ENCODE results near the gene DYNC1I2. TPM values are rescaled to one million over a fixed set of nuclear protein-coding genes. Genes with fewer than 3 reads are reported as not detected.
"Not testable (repeated sequence)": the region's sequence is repeated elsewhere in the genome, so short reads cannot be mapped to it uniquely, and the experiment has no call there.

The DYNC1I2 gene
- total RNA-seq, 1 donor from 2014 or later: 118 TPM

- no peaks in the 10 kb centered on the region for H3K27me3 Mint-ChIP-seq (ENCODE audit: unreplicated experiment)
- H3K36me3 Mint-ChIP-seq (ENCODE audit: unreplicated experiment): peaks cover 56% of the 10 kb centered on the region
- H3K9me3 Mint-ChIP-seq (ENCODE audit: unreplicated experiment): no peaks in the 10 kb centered on the region
- no peak for DNase-seq (ENCODE audit: extremely low spot score, unreplicated experiment)
- no peak overlapping the region for H3K4me3 Mint-ChIP-seq (ENCODE audit: unreplicated experiment)
- H3K4me1 Mint-ChIP-seq (ENCODE audit: unreplicated experiment): peaks cover 4% of the 10 kb centered on the region
- H3K27ac Mint-ChIP-seq (ENCODE audit: unreplicated experiment): no peak overlapping the region
- no peak for TF ChIP-seq CTCF (IDR thresholded peaks at IDR 0.05)
Observed at GRCh38 chr2:171763602-171764001, 76.3 kb downstream of the DYNC1I2 start.

- peaks cover 28% of the 10 kb centered on the region for H3K36me3 Mint-ChIP-seq (ENCODE audit: unreplicated experiment)
- peaks cover 12% of the 10 kb centered on the region for H3K9me3 Mint-ChIP-seq (ENCODE audit: unreplicated experiment)
- H3K4me3 Mint-ChIP-seq (ENCODE audit: unreplicated experiment): no peak overlapping the region
- no peaks in the 10 kb centered on the region for H3K27me3 Mint-ChIP-seq (ENCODE audit: unreplicated experiment)
- no peaks in the 10 kb centered on the region for H3K4me1 Mint-ChIP-seq (ENCODE audit: unreplicated experiment)
- H3K27ac Mint-ChIP-seq (ENCODE audit: unreplicated experiment): no peak overlapping the region
- no peak for TF ChIP-seq CTCF (IDR thresholded peaks at IDR 0.05)
- no peak for DNase-seq (ENCODE audit: extremely low spot score, unreplicated experiment)
Observed at GRCh38 chr2:171771463-171771862, 84.2 kb downstream of the DYNC1I2 start.

DNA sequence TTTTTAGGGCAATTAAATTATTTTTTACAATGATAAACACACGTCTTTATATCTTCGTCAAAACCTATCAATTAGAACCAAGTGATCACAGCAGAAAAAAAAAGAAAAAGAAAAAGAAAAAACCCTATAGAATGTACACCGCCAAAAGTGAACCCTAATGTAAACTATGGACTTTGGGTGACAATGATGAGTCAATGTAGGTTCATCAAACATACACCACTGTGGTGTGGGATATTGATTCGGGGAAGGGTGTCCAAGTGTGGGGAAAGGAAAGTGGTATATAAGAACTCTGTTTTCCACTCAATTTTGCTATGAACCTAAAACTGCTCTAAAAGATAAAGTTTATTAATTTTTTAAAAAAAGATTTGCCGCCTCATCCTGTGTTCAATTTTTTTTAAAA lies 85.1 kb downstream of the DYNC1I2 start:
- DNase-seq (ENCODE audit: extremely low spot score, unreplicated experiment): no peak
- Mint-ChIP-seq H3K4me1 (ENCODE audit: unreplicated experiment) (no peaks in the 10 kb centered on the region), H3K27ac (ENCODE audit: unreplicated experiment) (no peak overlapping the region), H3K4me3 (ENCODE audit: unreplicated experiment) (no peak overlapping the region), H3K27me3 (ENCODE audit: unreplicated experiment) (no peaks in the 10 kb centered on the region), H3K9me3 (ENCODE audit: unreplicated experiment) (peaks cover 12% of the 10 kb centered on the region), H3K36me3 (ENCODE audit: unreplicated experiment) (peaks cover 23% of the 10 kb centered on the region)
- no peak for TF ChIP-seq CTCF (IDR thresholded peaks at IDR 0.05)

DNA sequence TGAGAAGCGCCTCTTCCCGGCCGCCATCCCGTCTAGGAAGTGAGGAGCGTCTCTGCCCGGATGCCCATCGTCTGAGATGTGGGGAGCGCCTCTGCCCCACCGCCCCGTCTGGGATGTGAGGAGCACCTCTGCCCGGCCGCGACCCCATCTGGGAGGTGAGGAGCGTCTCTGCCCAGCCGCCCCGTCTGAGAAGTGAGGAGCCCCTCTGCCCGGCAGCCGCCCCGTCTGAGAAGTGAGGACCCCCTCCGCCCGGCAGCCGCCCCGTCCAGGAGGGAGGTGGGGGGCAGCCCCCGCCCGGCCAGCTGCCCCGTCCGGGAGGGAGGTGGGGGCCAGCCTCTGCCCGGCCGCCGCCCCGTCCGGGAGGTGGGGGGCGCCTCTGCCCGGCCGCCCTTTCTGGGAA lies 87.3 kb downstream of the DYNC1I2 start:
- not testable (repeated sequence) for H3K27me3 Mint-ChIP-seq (ENCODE audit: unreplicated experiment); H3K4me1 Mint-ChIP-seq (ENCODE audit: unreplicated experiment); H3K27ac Mint-ChIP-seq (ENCODE audit: unreplicated experiment); DNase-seq (ENCODE audit: extremely low spot score, unreplicated experiment); H3K4me3 Mint-ChIP-seq (ENCODE audit: unreplicated experiment)
- Mint-ChIP-seq H3K9me3 (ENCODE audit: unreplicated experiment) (peaks cover 18% of the 10 kb centered on the region), H3K36me3 (ENCODE audit: unreplicated experiment) (peaks cover 21% of the 10 kb centered on the region)

GRCh38 chr2:171778515-171778914 lies 91.2 kb downstream of the DYNC1I2 start:
- TF ChIP-seq CTCF (IDR thresholded peaks at IDR 0.05): no peak
- peaks cover 6% of the 10 kb centered on the region for H3K9me3 Mint-ChIP-seq (ENCODE audit: unreplicated experiment)
- H3K36me3 Mint-ChIP-seq (ENCODE audit: unreplicated experiment): peaks cover 26% of the 10 kb centered on the region
- no peak overlapping the region for H3K27ac Mint-ChIP-seq (ENCODE audit: unreplicated experiment)
- no peak for DNase-seq (ENCODE audit: extremely low spot score, unreplicated experiment)
- H3K27me3 Mint-ChIP-seq (ENCODE audit: unreplicated experiment): no peaks in the 10 kb centered on the region
- no peaks in the 10 kb centered on the region for H3K4me1 Mint-ChIP-seq (ENCODE audit: unreplicated experiment)
- H3K4me3 Mint-ChIP-seq (ENCODE audit: unreplicated experiment): no peak overlapping the region

- Mint-ChIP-seq H3K27me3 (ENCODE audit: unreplicated experiment) (no peaks in the 10 kb centered on the region), H3K4me1 (ENCODE audit: unreplicated experiment) (no peaks in the 10 kb centered on the region), H3K9me3 (ENCODE audit: unreplicated experiment) (no peaks in the 10 kb centered on the region), H3K4me3 (ENCODE audit: unreplicated experiment) (no peak overlapping the region), H3K36me3 (ENCODE audit: unreplicated experiment) (peaks cover 46% of the 10 kb centered on the region), H3K27ac (ENCODE audit: unreplicated experiment) (no peak overlapping the region)
- DNase-seq (ENCODE audit: extremely low spot score, unreplicated experiment): no peak
- TF ChIP-seq CTCF (IDR thresholded peaks at IDR 0.05): no peak
Observed at GRCh38 chr2:171785450-171785849, 98.2 kb downstream of the DYNC1I2 start.
